GM12878 (cell line): Measurements from ENCODE around the gene DNAJA2. TPM values are rescaled to one million over a fixed set of nuclear protein-coding genes. Genes with fewer than 3 reads are reported as not detected.

Source experiments
- ATF3 ChIP-seq: IDR thresholded peaks from 2 replicates; pipeline ENCODE4 v1.6.1; 2011; ENCODE audit warnings: low read depth, mild to moderate bottlenecking, low read length, moderate library complexity, borderline replicate concordance; ENCODE audit errors: extremely low read depth
- BHLHE40 ChIP-seq, 2 experiments: fragments of 450-650 bp in 1 of 2; IDR thresholded peaks; 2 replicates each; pipeline ENCODE4 v1.6.1; 2011 to 2017; ENCODE audit warnings: low read depth in 2 of 2, borderline replicate concordance in 1 of 2, improper control_type of control experiment in 1 of 2, low read length in 1 of 2, mild to moderate bottlenecking in 1 of 2
- CBX5 ChIP-seq: sonication (generic); IDR thresholded peaks from 2 replicates; pipeline ENCODE4 v1.6.1; 2016; ENCODE audit warnings: low read depth, moderate library complexity, mild to moderate bottlenecking, inconsistent platforms
- CHD4 ChIP-seq: fragments of 200-600 bp; sonication (generic); IDR thresholded peaks from 2 replicates; pipeline ENCODE4 v1.6.1; 2016; ENCODE audit warnings: mild to moderate bottlenecking
- DPF2 ChIP-seq: fragments of 450-650 bp; IDR thresholded peaks from 2 replicates; pipeline ENCODE4 v1.6.1; 2017; ENCODE audit warnings: mild to moderate bottlenecking
- EGR1 ChIP-seq, 2 experiments: IDR thresholded peaks; 1 replicate in 1 of 2; 2 replicates in 1 of 2; pipeline ENCODE4 v1.6.1; 2011 to 2012; ENCODE audit warnings: low read depth in 2 of 2, low read length in 2 of 2, borderline replicate concordance in 1 of 2, mild to moderate bottlenecking in 1 of 2, moderate library complexity in 1 of 2
- HCFC1 ChIP-seq: fragments of 150-350 bp; IDR thresholded peaks from 2 replicates; pipeline ENCODE4 v1.6.1; 2014; ENCODE audit warnings: low read length
- HDAC6 ChIP-seq: fragments of 200-600 bp; sonication (generic); IDR thresholded peaks from one replicate; pipeline ENCODE4 v1.8.0; 2017; ENCODE audit warnings: antibody characterized with exemption; ENCODE audit not compliant: unreplicated experiment
- HDGF ChIP-seq: fragments of 450-650 bp; IDR thresholded peaks from 2 replicates; pipeline ENCODE4 v1.6.1; 2016; ENCODE audit warnings: antibody characterized with exemption
- IKZF1 ChIP-seq: fragments of 450-650 bp; conservative IDR thresholded peaks from 2 replicates; pipeline ENCODE4 v1.6.1; 2017; ENCODE audit warnings: antibody characterized with exemption, mild to moderate bottlenecking
- IRF4 ChIP-seq: IDR thresholded peaks from 2 replicates; pipeline ENCODE4 v1.6.1; 2011; ENCODE audit warnings: low read depth, low read length
- KLF5 ChIP-seq: fragments of 450-650 bp; IDR thresholded peaks from 2 replicates; pipeline ENCODE4 v1.6.1; 2014; ENCODE audit warnings: mild to moderate bottlenecking; ENCODE audit not compliant: partially characterized antibody
- MEF2B ChIP-seq: fragments of 450-650 bp; IDR thresholded peaks from 2 replicates; pipeline ENCODE4 v1.6.1; 2018; ENCODE audit warnings: mild to moderate bottlenecking, moderate library complexity; ENCODE audit not compliant: partially characterized antibody, poor library complexity, severe bottlenecking
- MTA2 ChIP-seq: fragments of 450-650 bp; IDR thresholded peaks from 2 replicates; pipeline ENCODE4 v1.6.1; 2016; ENCODE audit warnings: low read depth, mild to moderate bottlenecking, moderate library complexity
- NR2C2 ChIP-seq: IDR thresholded peaks from 2 replicates; pipeline ENCODE4 v1.6.1; 2011; ENCODE audit warnings: borderline replicate concordance, low read depth; ENCODE audit not compliant: control insufficient read depth, insufficient read length
- PAX8 ChIP-seq: fragments of 450-650 bp; IDR thresholded peaks from 2 replicates; pipeline ENCODE4 v1.6.1; 2017; ENCODE audit warnings: mild to moderate bottlenecking, moderate library complexity
- PML ChIP-seq: IDR thresholded peaks from 2 replicates; pipeline ENCODE4 v1.6.1; 2012; ENCODE audit warnings: low read length, inconsistent platforms
- POU2F2 ChIP-seq: IDR thresholded peaks from 3 replicates; pipeline ENCODE4 v1.6.1; 2011; ENCODE audit warnings: low read depth, mild to moderate bottlenecking, low read length, borderline replicate concordance
- RB1 ChIP-seq: fragments of 450-650 bp; formaldehyde crosslinking; IDR thresholded peaks from 2 replicates; pipeline ENCODE4 v1.6.1; 2017; ENCODE audit warnings: mild to moderate bottlenecking, borderline replicate concordance
- RCOR1 ChIP-seq: conservative IDR thresholded peaks from 2 replicates; pipeline ENCODE4 v1.6.1; 2012; ENCODE audit warnings: low read depth, low read length, improper control_type of control experiment
- RUNX3 ChIP-seq: IDR thresholded peaks from 2 replicates; pipeline ENCODE4 v1.6.1; 2012; ENCODE audit warnings: low read length, inconsistent platforms
- SIX5 ChIP-seq: IDR thresholded peaks from 2 replicates; pipeline ENCODE4 v1.6.1; 2011; ENCODE audit warnings: mild to moderate bottlenecking, low read depth, low read length, moderate library complexity; ENCODE audit not compliant: severe bottlenecking
- SMAD5 ChIP-seq: IDR thresholded peaks from 2 replicates; pipeline ENCODE4 v1.6.1; 2016; ENCODE audit warnings: antibody characterized with exemption, low read depth
- SMARCA5 ChIP-seq: fragments of 450-650 bp; IDR thresholded peaks from 2 replicates; pipeline ENCODE4 v1.6.1; 2017; ENCODE audit warnings: mild to moderate bottlenecking
- SREBF1 ChIP-seq: IDR thresholded peaks from 2 replicates; pipeline ENCODE4 v1.6.1; 2012; ENCODE audit warnings: mild to moderate bottlenecking, low read length
- TAF1 ChIP-seq: IDR thresholded peaks from 2 replicates; pipeline ENCODE4 v1.6.1; 2011; ENCODE audit warnings: mild to moderate bottlenecking, low read depth, low read length, borderline replicate concordance
- TARDBP ChIP-seq: IDR thresholded peaks from 2 replicates; pipeline ENCODE4 v1.6.1; 2016; ENCODE audit warnings: borderline replicate concordance
- ZNF687 ChIP-seq: fragments of 450-650 bp; IDR thresholded peaks from 2 replicates; pipeline ENCODE4 v1.6.1; 2017; ENCODE audit warnings: mild to moderate bottlenecking, moderate library complexity
- polyA plus RNA-seq, 11 experiments: library from polyadenylated mRNA; depleted of rRNA in 4 of 11; unstranded in 6 of 11; stranded (reverse) in 5 of 11; fragments of >200 nt; fragmentation: Nextera tagmentation in 4 of 11; fragmentation: Illumina TruSeq in 1 of 11; extraction: Ambion mirVana in 4 of 11; extraction: Trizol in 1 of 11; gene quantifications; 1 replicate in 1 of 11; 2 replicates in 10 of 11; pipeline versions ENCODE4 v1.2.1 to v1.2.3, GENCODE V29; 2011 to 2016; ENCODE audit warnings: inconsistent platforms in 2 of 11, missing spikeins in 2 of 11, low read depth in 1 of 11
- total RNA-seq, 4 experiments: library from RNA; depleted of rRNA in 3 of 4; stranded (reverse); fragments of >200 nt in 3 of 4; fragmentation: Illumina TruSeq in 1 of 4; extraction: Trizol in 1 of 4; gene quantifications; 2 replicates each; pipeline versions ENCODE4 v1.2.1 to v1.2.3, GENCODE V29; 2013 to 2021
- TF ChIP-seq, protein P1 (sequence below): IDR thresholded peaks from 2 replicates; pipeline ENCODE4 v1.6.1; 2012; ENCODE audit warnings: low read depth, low read length, improper control_type of control experiment

The DNAJA2 gene
- total and polyA plus RNA-seq, 10 of the 15 experiments (the other 5 are each of a cell fraction or from before 2014, with no cell fraction given), result 26.2 to 96.4 (median 58.1) TPM

GRCh38 chr16:46973207-46973995 lies at the start of gene DNAJA2 (continued):
- TF ChIP-seq ZNF687 (peak; percentile 98), PAX8 (no peak), BHLHE40 (IDR thresholded peaks at IDR 0.05; ENCODE audit: borderline replicate concordance in 1 of 2, low read depth in 2 of 2, low read length in 1 of 2) (peak in 1 of 2 experiments; percentile 38; a peak in 1 of 4 replicates), EGR1 (IDR thresholded peaks at IDR 0.05; ENCODE audit: borderline replicate concordance in 1 of 2, low read depth in 2 of 2, low read length in 2 of 2) (peak; percentile 82 to 86), SMAD5 (peak; percentile 89), SIX5 (peak; percentile 21), KLF5 (no peak), HCFC1 (peak; percentile 48), POU2F2 (peak; percentile 51; the same call in 1 of the 3 replicates), MEF2B (peak; percentile 45), TARDBP (peak; percentile 49; the same call in 1 of the 2 replicates), NR2C2 (peak; percentile 85), DPF2 (0 out of 2 replicates have a peak, but pooled peaks have one; percentile 69), HDAC6 (no peak), ATF3 (no peak), PML (peak; percentile 68; the same call in 1 of the 2 replicates), RB1 (no peak), IRF4 (0 out of 2 replicates have a peak, but pooled peaks have one; percentile 6), RCOR1 (no peak), MTA2 (peak; percentile 46), TAF1 (peak; percentile 76; the same call in 1 of the 2 replicates), CHD4 (no peak), RUNX3 (peak; percentile 17; the same call in 1 of the 2 replicates), CBX5 (no peak), IKZF1 (peak; percentile 71), SREBF1 (peak; percentile 67), SMARCA5 (no peak), HDGF (0 out of 2 replicates have a peak, but pooled peaks have one; percentile 49)
- TF ChIP-seq, protein P1, sequence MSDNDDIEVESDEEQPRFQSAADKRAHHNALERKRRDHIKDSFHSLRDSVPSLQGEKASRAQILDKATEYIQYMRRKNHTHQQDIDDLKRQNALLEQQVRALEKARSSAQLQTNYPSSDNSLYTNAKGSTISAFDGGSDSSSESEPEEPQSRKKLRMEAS, result peak; percentile 82
